ENCODE results near the gene STRIP2. TPM values are rescaled to one million over a fixed set of nuclear protein-coding genes. Genes with fewer than 3 reads are reported as not detected.

STRIP2 gene
- total and polyA plus RNA-seq, 9 of the 15 experiments (the other 6 are each of a cell fraction or from before 2014, with no cell fraction given): 10.1 to 81.8 (median 42.3) TPM

DNA sequence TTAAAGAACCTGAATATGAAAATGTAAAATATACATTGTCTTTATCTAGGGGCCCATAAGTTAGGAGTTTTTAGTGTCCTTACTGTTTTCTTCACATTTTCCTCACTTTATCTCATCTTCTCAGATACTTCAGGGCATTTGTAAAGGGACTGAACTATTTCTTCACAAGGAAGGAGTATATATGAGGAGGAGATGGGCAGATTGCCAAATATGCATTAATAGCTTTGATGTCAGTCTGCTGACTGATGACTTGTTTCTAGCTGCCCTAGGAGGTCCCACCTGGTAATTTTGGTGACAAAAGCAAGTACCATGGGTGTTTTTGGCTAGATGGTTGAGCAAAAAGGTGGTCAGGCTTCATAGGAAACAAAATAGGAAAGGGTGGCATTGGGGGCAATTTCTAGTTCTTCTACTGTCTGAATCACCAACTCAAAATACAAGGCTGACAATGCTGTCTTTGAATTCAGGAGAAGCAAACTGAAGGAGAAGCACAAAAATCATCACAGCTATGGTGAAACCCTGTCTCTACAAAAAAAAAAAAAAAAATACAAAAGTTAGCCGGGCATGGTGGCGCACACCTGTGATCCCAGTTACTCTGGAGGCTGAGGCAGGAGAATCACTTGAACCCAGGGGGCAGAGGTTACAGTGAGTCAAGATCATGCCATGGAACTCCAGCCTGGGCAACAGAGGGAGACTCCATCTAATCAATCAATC lies 10.4 kb upstream of the STRIP2 start (continued):
- TF ChIP-seq, protein P1, sequence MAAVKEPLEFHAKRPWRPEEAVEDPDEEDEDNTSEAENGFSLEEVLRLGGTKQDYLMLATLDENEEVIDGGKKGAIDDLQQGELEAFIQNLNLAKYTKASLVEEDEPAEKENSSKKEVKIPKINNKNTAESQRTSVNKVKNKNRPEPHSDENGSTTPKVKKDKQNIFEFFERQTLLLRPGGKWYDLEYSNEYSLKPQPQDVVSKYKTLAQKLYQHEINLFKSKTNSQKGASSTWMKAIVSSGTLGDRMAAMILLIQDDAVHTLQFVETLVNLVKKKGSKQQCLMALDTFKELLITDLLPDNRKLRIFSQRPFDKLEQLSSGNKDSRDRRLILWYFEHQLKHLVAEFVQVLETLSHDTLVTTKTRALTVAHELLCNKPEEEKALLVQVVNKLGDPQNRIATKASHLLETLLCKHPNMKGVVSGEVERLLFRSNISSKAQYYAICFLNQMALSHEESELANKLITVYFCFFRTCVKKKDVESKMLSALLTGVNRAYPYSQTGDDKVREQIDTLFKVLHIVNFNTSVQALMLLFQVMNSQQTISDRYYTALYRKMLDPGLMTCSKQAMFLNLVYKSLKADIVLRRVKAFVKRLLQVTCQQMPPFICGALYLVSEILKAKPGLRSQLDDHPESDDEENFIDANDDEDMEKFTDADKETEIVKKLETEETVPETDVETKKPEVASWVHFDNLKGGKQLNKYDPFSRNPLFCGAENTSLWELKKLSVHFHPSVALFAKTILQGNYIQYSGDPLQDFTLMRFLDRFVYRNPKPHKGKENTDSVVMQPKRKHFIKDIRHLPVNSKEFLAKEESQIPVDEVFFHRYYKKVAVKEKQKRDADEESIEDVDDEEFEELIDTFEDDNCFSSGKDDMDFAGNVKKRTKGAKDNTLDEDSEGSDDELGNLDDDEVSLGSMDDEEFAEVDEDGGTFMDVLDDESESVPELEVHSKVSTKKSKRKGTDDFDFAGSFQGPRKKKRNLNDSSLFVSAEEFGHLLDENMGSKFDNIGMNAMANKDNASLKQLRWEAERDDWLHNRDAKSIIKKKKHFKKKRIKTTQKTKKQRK (IDR thresholded peaks at IDR 0.05; ENCODE audit: borderline replicate concordance, low read depth, low read length): no peak
- TF ChIP-seq NONO (IDR thresholded peaks at IDR 0.05; ENCODE audit: low read depth in 2 of 2, low read length in 1 of 2) (peak in 1 of 2 experiments; percentile 69; a peak in 1 of 4 replicates), DNMT1 (IDR thresholded peaks at IDR 0.05) (0 out of 2 replicates have a peak, but pooled peaks have one; percentile 21), ATF6 (CRISPR knock-in tag; IDR thresholded peaks at IDR 0.05) (no peak), HNRNPLL (IDR thresholded peaks at IDR 0.05; ENCODE audit: low read depth, low read length, poor library complexity, severe bottlenecking) (no peak), GATA2 (CRISPR knock-in tag; IDR thresholded peaks at IDR 0.05) (peak; percentile 95), FOS (IDR thresholded peaks at IDR 0.05; ENCODE audit: extremely low read depth, insufficient read length) (no peak), BCL6 (CRISPR knock-in tag; IDR thresholded peaks at IDR 0.05) (no peak), ZNF444 (CRISPR knock-in tag; IDR thresholded peaks at IDR 0.05) (no peak), ZNF431 (CRISPR knock-in tag; IDR thresholded peaks at IDR 0.05) (no peak), ASH1L (IDR thresholded peaks at IDR 0.05; ENCODE audit: borderline replicate concordance, low read depth, partially characterized antibody) (no peak), MEF2A (IDR thresholded peaks at IDR 0.05; ENCODE audit: control insufficient read depth, low read depth, low read length) (no peak), MYC (IDR thresholded peaks at IDR 0.05; ENCODE audit: low read depth, low read length) (no peak), MYC (CRISPR knock-in tag; IDR thresholded peaks at IDR 0.05; ENCODE audit: borderline replicate concordance, low read depth) (no peak)
- TF ChIP-seq, protein P2, sequence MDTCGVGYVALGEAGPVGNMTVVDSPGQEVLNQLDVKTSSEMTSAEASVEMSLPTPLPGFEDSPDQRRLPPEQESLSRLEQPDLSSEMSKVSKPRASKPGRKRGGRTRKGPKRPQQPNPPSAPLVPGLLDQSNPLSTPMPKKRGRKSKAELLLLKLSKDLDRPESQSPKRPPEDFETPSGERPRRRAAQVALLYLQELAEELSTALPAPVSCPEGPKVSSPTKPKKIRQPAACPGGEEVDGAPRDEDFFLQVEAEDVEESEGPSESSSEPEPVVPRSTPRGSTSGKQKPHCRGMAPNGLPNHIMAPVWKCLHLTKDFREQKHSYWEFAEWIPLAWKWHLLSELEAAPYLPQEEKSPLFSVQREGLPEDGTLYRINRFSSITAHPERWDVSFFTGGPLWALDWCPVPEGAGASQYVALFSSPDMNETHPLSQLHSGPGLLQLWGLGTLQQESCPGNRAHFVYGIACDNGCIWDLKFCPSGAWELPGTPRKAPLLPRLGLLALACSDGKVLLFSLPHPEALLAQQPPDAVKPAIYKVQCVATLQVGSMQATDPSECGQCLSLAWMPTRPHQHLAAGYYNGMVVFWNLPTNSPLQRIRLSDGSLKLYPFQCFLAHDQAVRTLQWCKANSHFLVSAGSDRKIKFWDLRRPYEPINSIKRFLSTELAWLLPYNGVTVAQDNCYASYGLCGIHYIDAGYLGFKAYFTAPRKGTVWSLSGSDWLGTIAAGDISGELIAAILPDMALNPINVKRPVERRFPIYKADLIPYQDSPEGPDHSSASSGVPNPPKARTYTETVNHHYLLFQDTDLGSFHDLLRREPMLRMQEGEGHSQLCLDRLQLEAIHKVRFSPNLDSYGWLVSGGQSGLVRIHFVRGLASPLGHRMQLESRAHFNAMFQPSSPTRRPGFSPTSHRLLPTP (IDR thresholded peaks at IDR 0.05; ENCODE audit: borderline replicate concordance, extremely low read depth, insufficient read length): no peak

All from K562 (cell line).